HCT116 (cell line): ENCODE measurements around the gene KLHL25. TPM values are rescaled to one million over a fixed set of nuclear protein-coding genes. Genes with fewer than 3 reads are reported as not detected.

ENCODE experiments used
- ATAC-seq: fragments of 200-7000 bp; cut with Tn5 transposase; 2 replicates; pipeline ENCODE4 v1.9.1; 2020; ENCODE audit warnings: mild to moderate bottlenecking, moderate library complexity
- BruUV-seq: library from RNA; stranded (reverse); fragments of 400-500 nt; replicated peaks from 2 replicates; lab custom pipeline; 2021; lab: Mats Ljungman, UMichigan
- CTCF ChIA-PET: fragments of 300-600 bp; sonication (Branson Sonifier 250); formaldehyde crosslinking; loops from one replicate; lab custom pipeline; 2021; ENCODE audit warnings: antibody characterized with exemption; lab: Charles Lee
- POLR2A ChIA-PET: fragments of 300-600, 350-600 bp; sonication (Branson Sonifier 250); formaldehyde crosslinking; loops from one replicate; lab custom pipeline; 2021; ENCODE audit warnings: antibody characterized with exemption; lab: Charles Lee
- RAD21 ChIA-PET, 2 experiments: fragments of 300-600 bp; sonication (Branson Sonifier 250); formaldehyde crosslinking; loops; one replicate each; lab custom pipeline; 2023; ENCODE audit warnings: low total read pairs in 2 of 2; ENCODE audit not compliant: uncharacterized antibody in 2 of 2, unreplicated experiment in 2 of 2, low non-redundant PET in 1 of 2; lab: Charles Lee
- DNase-seq: peaks from one replicate; pipeline ENCODE4 v3.0.0-alpha.2; 2010; ENCODE audit warnings: low read depth, low spot score
- H2AFZ ChIP-seq: fragments of 200-600 bp; shearing (Covaris generic), sonication (generic); 2 replicates; pipeline ENCODE4 v1.6.1; 2017; ENCODE audit warnings: low read depth, mixed run types, mixed read lengths, antibody characterized with exemption, low read length; ENCODE audit not compliant: poor library complexity, severe bottlenecking
- H3K27ac ChIP-seq: 2 replicates; pipeline ENCODE4 v1.5.1; 2012; ENCODE audit warnings: low read depth, low read length
- H3K27me3 ChIP-seq: fragments of 200-600 bp; sonication (generic); 2 replicates; pipeline ENCODE4 v1.6.1; 2016; ENCODE audit warnings: mixed run types, low read length, mixed read lengths; ENCODE audit not compliant: insufficient read depth
- H3K36me3 ChIP-seq, 2 experiments: fragments of 200-500 bp in 1 of 2; fragments of 200-600 bp in 1 of 2; sonication (Bioruptor generic) in 1 of 2; sonication (generic) in 1 of 2; 2 replicates each; pipeline versions ENCODE4 v1.5.1 to v1.6.1; 2014 to 2016; ENCODE audit warnings: low read length in 2 of 2, inconsistent platforms in 1 of 2, mixed read lengths in 1 of 2, mixed run types in 1 of 2; ENCODE audit not compliant: insufficient read depth in 2 of 2, control insufficient read depth in 1 of 2
- H3K4me1 ChIP-seq, 2 experiments: fragments of 200-600 bp in 1 of 2; sonication (generic) in 1 of 2; 2 replicates each; pipeline versions ENCODE4 v1.5.1 to v1.6.1; 2012 to 2017; ENCODE audit warnings: low read length in 2 of 2, inconsistent platforms in 1 of 2, mild to moderate bottlenecking in 1 of 2, mixed read lengths in 1 of 2, mixed run types in 1 of 2, moderate library complexity in 1 of 2; ENCODE audit not compliant: insufficient read depth in 2 of 2, control insufficient read depth in 1 of 2
- H3K4me2 ChIP-seq: fragments of 200-600 bp; sonication (generic); 2 replicates; pipeline ENCODE4 v1.6.1; 2017; ENCODE audit warnings: mixed run types, low read length, mixed read lengths
- H3K4me3 ChIP-seq, 2 experiments: fragments of 200-600 bp in 1 of 2; sonication (generic) in 1 of 2; replicated peaks in 1 of 2; 2 replicates each; pipeline ENCODE4 v1.5.1; 2011 to 2016; ENCODE audit warnings: low read length in 2 of 2, control low read depth in 1 of 2, low read depth in 1 of 2, mild to moderate bottlenecking in 1 of 2, mixed read lengths in 1 of 2, mixed run types in 1 of 2
- H3K79me2 ChIP-seq: fragments of 200-600 bp; sonication (generic); 2 replicates; pipeline ENCODE4 v1.6.1; 2017; ENCODE audit warnings: mild to moderate bottlenecking, mixed run types, low read length, moderate library complexity, mixed read lengths; ENCODE audit not compliant: insufficient read depth
- H3K9ac ChIP-seq: fragments of 200-600 bp; sonication (generic); 2 replicates; pipeline ENCODE4 v1.6.1; 2016; ENCODE audit warnings: low read length, mixed read lengths
- H3K9me2 ChIP-seq: fragments of 200-600 bp; sonication (generic), shearing (Covaris generic); 2 replicates; pipeline ENCODE4 v1.6.1; 2017; ENCODE audit warnings: mixed run types, mild to moderate bottlenecking, moderate library complexity; ENCODE audit not compliant: insufficient read depth
- H3K9me3 ChIP-seq, 2 experiments: fragments of 200-500 bp in 1 of 2; fragments of 200-600 bp in 1 of 2; sonication (Bioruptor generic) in 1 of 2; sonication (generic) in 1 of 2; 2 replicates each; pipeline ENCODE4 v1.6.1; 2014 to 2017; ENCODE audit warnings: low read length in 2 of 2, mixed read lengths in 2 of 2, inconsistent platforms in 1 of 2, low read depth in 1 of 2, mild to moderate bottlenecking in 1 of 2, mixed run types in 1 of 2, moderate library complexity in 1 of 2; ENCODE audit not compliant: control insufficient read depth in 1 of 2, insufficient read depth in 1 of 2
- H4K20me1 ChIP-seq: fragments of 200-600 bp; sonication (generic), shearing (Covaris generic); 2 replicates; pipeline ENCODE4 v1.6.1; 2017; ENCODE audit warnings: mixed run types, mild to moderate bottlenecking, moderate library complexity; ENCODE audit not compliant: insufficient read depth
- ELF1 ChIP-seq: IDR thresholded peaks from 2 replicates; pipeline ENCODE4 v1.6.1; 2012; ENCODE audit warnings: low read depth, borderline replicate concordance
- EZH2phosphoT487 ChIP-seq: fragments of 200-600 bp; IDR thresholded peaks from 2 replicates; pipeline ENCODE4 v1.6.1; 2018; ENCODE audit warnings: antibody characterized with exemption, borderline replicate concordance
- FOSL1 ChIP-seq: IDR thresholded peaks from 2 replicates; pipeline ENCODE4 v1.6.1; 2012; ENCODE audit warnings: low read depth
- POLR2AphosphoS5 ChIP-seq: IDR thresholded peaks from 2 replicates; pipeline ENCODE4 v1.6.1; 2011; ENCODE audit warnings: mild to moderate bottlenecking, low read depth, low read length, moderate library complexity
- SP1 ChIP-seq: IDR thresholded peaks from 2 replicates; pipeline ENCODE4 v1.6.1; 2012; ENCODE audit warnings: low read depth
- ZNF274 ChIP-seq: fragments of 200-500 bp; sonication (Bioruptor generic); IDR thresholded peaks from 2 replicates; pipeline ENCODE4 v1.6.1; 2014; ENCODE audit warnings: mild to moderate bottlenecking, low read depth, low read length, inconsistent platforms
- intact Hi-C: fragments of 100-400 bp; cut with micrococcal nuclease; formaldehyde crosslinking; loops from 2 replicates; pipeline ENCODE4 v1.10.0; 2022
- total RNA-seq: library from RNA; stranded (reverse); gene quantifications from one replicate; pipeline ENCODE4 v1.2.1, GENCODE V29; 2021; ENCODE audit not compliant: unreplicated experiment
- TF ChIP-seq, protein P1 (sequence below): IDR thresholded peaks from 2 replicates; pipeline ENCODE4 v1.6.1; 2012
- TF ChIP-seq, protein P2 (sequence below): IDR thresholded peaks from 2 replicates; pipeline ENCODE4 v1.6.1; 2012; ENCODE audit warnings: low read depth

Gene KLHL25
- total RNA-seq, 1 experiment from 2014 or later = 5.3 TPM

DNA sequence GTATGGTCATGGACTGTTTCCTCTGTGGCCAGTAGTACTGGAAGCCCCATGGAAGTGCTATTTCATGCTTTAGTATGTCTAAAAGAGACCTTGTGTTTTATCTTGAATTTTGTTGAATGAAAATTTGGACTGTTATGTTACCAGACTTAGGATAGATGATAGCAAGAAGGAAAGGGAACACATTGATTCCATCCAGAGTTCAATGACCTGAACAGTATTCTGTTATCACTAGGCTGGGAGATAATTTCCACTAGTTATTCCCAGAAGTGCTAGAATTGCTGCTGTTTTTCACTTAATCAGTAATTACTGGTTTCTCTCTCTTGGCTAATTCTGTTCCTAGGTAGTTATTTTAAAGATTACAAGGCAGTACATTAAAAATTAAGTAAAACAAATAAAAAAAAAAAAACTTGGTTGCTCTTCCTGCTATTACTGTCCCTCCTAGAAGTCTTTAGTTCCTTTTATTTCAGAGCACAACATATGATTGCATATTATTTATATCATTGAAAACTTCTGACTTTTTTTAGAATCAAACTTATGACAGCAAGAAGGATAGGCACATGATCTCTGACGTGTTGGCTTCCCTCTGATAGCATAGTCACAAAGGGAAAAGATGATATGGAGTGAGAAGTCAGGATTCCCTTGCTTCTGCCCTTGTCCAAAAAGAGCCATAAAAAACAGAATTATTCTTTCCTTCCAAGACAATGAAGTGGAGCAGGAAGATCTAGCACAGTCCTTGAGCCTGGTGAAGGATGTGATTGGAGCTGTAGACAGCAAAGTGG is 72.2 kb downstream of the KLHL25 start:
- CTCF ChIA-PET = no interaction called here
- no peak overlapping the region for H3K27ac ChIP-seq
- no peaks in the 10 kb centered on the region for H3K9me3 ChIP-seq
- no peaks in the 10 kb centered on the region for H3K9me2 ChIP-seq
- no peak for ATAC-seq
- TF ChIP-seq, protein P1, sequence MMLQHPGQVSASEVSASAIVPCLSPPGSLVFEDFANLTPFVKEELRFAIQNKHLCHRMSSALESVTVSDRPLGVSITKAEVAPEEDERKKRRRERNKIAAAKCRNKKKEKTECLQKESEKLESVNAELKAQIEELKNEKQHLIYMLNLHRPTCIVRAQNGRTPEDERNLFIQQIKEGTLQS = no peak
- TF ChIP-seq ELF1 = no peak
- no peak for TF ChIP-seq SP1
- no peak for TF ChIP-seq EZH2phosphoT487
- TF ChIP-seq ZNF274 = no peak
- no peak for TF ChIP-seq FOSL1
- TF ChIP-seq POLR2AphosphoS5 = no peak
- TF ChIP-seq, protein P2, sequence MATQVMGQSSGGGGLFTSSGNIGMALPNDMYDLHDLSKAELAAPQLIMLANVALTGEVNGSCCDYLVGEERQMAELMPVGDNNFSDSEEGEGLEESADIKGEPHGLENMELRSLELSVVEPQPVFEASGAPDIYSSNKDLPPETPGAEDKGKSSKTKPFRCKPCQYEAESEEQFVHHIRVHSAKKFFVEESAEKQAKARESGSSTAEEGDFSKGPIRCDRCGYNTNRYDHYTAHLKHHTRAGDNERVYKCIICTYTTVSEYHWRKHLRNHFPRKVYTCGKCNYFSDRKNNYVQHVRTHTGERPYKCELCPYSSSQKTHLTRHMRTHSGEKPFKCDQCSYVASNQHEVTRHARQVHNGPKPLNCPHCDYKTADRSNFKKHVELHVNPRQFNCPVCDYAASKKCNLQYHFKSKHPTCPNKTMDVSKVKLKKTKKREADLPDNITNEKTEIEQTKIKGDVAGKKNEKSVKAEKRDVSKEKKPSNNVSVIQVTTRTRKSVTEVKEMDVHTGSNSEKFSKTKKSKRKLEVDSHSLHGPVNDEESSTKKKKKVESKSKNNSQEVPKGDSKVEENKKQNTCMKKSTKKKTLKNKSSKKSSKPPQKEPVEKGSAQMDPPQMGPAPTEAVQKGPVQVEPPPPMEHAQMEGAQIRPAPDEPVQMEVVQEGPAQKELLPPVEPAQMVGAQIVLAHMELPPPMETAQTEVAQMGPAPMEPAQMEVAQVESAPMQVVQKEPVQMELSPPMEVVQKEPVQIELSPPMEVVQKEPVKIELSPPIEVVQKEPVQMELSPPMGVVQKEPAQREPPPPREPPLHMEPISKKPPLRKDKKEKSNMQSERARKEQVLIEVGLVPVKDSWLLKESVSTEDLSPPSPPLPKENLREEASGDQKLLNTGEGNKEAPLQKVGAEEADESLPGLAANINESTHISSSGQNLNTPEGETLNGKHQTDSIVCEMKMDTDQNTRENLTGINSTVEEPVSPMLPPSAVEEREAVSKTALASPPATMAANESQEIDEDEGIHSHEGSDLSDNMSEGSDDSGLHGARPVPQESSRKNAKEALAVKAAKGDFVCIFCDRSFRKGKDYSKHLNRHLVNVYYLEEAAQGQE = no peak
- TF ChIP-seq, all 23 proteins: peak for 0
- Histone ChIP-seq H3K4me1 (no peaks in the 10 kb centered on the region), H3K9ac (no peak overlapping the region), H3K4me2 (no peak overlapping the region), H3K36me3 (peaks cover 9 to 25% of the 10 kb centered on the region in 2 experiments; a peak in 3 of 4 replicates), H3K27me3 (no peaks in the 10 kb centered on the region), H2AFZ (no peak overlapping the region), H3K4me3 (no peak overlapping the region), H3K79me2 (no peaks in the 10 kb centered on the region), H4K20me1 (no peaks in the 10 kb centered on the region)
- intact Hi-C loops = loop anchor here (10.0 kb wide), 1 partner anchor 418 kb away; no protein-coding TSS in a partner anchor
- BruUV-seq = no TSS peak
- RAD21 ChIA-PET = no interaction called here
- no peak for DNase-seq
- POLR2A ChIA-PET = no interaction called here
